GF-D8 (cell line): ENCODE results near the gene NDUFS3.
"Not testable (repeated sequence)": the region's sequence is repeated elsewhere in the genome, so short reads cannot be mapped to it uniquely, and the experiment has no call there.

ENCODE experiments used
- DNase-seq: peaks from one replicate; lab custom pipeline; 2025; lab: John Stamatoyannopoulos, UW

Gene NDUFS3

GRCh38 chr11:47578524-47579494, at the start of gene NDUFS3, which contains the start of gene KBTBD4:
Gene NDUFS3 (plus strand): TSS chr11:47579074. CDS start chr11:47579092, 18 bp downstream.
Gene KBTBD4 (minus strand): TSS chr11:47578970. CDS start chr11:47578951, 19 bp downstream.
- peak; percentile 3 for DNase-seq

- no peak for DNase-seq
Observed at GRCh38 chr11:47529951-47530350, 48.9 kb upstream of the NDUFS3 start.

DNA sequence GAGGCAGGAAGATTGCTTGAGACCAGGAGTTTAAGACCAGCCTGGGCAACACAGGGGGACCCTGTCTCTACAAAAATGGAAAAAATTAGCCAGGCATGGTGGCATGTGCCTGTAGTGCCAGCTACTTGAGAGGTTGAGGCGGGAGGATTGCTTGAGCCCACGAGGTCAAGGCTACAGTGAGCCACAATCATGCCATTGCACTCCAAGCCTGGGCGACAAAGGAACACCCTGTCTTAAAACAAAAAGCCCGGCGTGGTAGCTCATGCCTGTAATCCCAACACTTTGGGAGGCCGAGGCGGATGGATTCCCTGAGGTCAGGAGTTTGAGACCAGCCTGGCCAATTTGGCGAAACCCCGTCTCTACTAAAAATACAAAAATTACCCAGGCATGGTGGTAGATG, 48.2 kb upstream of the NDUFS3 start:
- DNase-seq = not testable (repeated sequence)

DNA sequence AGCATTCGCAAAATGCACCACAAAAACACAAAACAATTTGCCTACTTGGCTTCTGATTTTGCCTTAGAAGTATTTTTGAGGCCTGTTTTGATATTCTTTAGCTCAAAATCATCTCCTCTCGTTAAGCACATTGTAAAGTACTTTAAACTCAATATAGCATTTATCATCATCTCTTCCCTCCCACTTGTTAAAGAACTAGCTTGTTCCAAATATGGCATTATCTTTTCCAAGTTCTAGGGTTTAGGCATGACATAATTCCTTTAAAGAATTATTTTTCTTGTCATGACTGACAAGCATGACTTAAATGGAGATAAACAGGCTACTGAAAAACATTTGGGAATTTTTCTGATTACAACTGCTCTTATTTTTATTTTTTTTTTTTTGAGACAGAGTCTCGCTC, 47.2 kb upstream of the NDUFS3 start:
- no peak for DNase-seq

DNA sequence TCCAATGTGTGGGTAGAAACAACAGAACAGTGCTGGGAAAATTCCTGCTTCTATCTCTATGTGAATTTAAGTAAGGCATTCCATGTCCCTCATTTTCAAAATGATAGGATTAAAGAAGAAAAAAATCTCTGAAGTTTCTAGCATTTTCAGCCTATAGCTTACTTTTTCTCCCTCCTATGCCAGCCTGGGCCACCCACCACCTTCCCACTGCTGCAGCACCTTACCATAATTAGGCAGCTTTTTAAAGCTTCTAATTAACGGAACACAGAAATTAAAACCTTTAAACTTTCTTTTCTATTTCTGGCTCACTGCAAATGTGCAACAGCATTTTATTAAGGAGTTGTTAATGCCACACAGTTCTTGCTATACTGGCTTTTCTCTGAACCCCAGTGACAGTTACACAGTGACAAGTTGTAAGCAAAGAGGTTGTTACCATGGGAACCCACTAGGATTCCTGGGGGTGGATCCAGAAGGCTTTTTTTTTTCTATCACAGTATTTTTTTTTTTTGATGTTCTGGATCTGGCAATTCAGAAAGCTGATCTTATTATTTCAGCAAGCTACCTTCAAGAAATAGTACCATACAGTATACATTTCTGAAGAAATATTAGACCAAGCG, 46.2 kb upstream of the NDUFS3 start:
- no peak for DNase-seq

DNA sequence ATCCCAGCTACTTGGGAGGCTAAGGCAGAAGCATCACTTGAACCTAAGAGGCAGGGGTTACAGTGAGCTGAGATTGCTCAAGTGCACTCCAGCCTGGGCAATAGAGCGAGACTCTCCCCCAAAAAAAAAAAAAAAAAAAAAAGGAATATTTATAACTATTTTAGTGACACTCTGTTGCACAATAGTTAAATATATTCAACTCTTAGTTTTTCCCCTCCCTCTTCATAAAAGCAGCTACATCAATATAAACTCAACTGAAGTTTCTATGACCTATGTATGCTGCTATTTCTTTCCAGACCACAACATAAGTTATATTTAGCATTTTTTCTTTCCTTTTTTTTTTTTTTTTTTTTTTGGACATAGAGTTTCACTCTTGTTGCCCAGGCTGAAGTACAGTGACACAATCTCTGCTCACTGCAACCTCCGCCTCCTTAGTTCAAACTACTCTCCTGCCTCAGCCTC, 45.2 kb upstream of the NDUFS3 start:
- no peak for DNase-seq

DNA sequence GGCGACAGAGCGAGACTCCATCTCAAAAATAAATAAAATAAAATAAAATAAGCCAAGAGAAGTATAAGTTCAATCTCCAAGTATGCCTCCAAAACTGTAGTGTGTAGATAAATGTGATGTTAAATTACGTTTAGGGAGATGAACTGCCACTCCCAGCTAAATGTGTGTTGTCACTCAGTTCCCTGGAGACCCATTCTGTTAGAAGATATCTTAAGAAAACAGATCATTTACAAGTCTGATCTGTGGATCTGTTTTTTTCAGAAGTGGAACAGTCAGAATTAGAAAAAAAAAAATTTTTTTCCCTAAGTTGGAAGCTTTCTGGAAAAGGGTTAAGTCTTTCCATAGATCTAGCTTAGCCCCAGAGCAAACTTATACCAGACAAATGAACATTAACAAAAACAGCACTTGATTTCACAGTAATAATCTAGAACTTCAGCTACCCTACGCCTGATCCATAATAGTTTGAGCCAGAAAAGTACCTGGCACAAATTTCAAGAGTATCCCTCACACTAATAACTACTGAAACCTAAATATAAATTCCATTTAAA, 44.1 kb upstream of the NDUFS3 start:
- no peak for DNase-seq

DNA sequence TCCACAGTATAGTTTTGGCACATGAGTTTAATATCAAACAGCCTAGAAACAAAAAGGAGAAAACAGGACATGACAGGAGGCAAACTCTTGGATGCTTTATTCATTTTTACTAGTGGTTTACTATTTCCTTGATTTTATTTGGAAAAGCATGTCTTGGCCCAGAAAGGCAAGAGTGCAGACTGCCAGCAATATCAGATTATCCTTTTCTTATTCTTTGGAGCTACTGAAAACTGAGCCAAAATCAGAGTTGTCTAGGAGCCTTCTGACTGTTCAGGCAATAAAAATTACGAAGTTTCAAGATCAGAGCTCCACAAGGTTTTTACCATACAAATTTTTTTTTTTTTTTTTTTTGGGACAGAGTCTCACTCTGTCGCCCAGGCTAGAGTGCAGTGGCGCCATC, 42.0 kb upstream of the NDUFS3 start:
- DNase-seq = no peak

DNA sequence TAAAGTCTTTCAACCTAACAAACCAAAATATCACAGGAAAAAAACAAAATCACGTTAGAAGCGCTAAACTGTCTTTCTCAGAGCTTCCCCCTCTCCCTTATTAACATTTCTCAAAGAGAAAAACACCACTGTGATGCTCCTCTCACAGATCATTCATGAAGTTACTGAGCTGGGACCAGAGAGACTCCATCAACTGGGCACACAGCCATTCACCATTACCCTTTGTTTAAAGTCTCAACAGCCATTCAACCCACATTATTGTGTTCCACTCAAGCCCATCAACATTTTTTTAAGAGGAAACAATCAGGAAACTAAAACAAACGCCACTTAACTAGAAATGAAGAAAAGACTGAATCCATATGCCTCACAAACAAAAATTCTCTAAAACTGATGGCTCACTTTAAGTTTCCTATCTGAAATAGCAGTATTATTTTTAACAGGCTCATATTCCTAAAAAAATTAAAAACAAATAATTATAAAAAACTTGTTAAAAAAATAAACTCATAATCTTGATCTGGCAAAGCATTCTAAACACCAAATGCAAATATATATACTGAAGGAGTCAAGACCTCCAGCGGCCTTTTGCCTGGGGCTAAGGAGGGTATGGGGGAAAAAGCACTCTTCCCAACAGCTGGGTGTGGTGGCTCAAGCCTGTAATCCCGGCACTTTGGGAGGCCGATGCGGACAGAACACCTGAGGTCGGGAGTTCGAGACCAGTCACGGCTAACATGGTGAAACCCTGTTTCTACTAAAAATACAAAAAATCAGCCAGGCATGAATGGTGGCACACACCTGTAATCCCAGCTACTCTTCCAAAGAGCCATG, 39.9 kb upstream of the NDUFS3 start:
- DNase-seq = no peak

GRCh38 chr11:47539681-47540039, 39.2 kb upstream of the NDUFS3 start:
- no peak for DNase-seq

- no peak for DNase-seq
Observed at GRCh38 chr11:47541070-47541469, 37.8 kb upstream of the NDUFS3 start.

- no peak for DNase-seq
Observed at GRCh38 chr11:47545298-47545697, 33.6 kb upstream of the NDUFS3 start.

DNA sequence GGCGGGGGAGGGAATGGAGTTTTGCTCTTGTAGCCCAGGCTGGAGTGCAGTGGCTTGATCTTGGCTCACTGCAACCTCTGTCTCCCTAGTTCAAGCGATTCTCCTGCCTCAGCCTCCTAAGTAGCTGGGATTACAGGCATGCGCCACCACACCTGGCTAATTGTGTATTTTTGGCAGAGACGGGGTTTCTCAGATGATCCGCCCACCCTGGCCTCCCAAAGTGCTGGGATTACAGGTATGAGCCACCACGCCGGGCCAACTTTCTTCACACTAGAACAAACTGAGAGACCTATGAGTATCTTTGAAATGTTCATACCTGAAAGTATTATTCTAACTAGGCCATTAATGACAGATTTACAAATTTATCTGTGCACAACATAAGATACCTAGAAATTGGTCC, 32.6 kb upstream of the NDUFS3 start:
- DNase-seq = not testable (repeated sequence)

DNA sequence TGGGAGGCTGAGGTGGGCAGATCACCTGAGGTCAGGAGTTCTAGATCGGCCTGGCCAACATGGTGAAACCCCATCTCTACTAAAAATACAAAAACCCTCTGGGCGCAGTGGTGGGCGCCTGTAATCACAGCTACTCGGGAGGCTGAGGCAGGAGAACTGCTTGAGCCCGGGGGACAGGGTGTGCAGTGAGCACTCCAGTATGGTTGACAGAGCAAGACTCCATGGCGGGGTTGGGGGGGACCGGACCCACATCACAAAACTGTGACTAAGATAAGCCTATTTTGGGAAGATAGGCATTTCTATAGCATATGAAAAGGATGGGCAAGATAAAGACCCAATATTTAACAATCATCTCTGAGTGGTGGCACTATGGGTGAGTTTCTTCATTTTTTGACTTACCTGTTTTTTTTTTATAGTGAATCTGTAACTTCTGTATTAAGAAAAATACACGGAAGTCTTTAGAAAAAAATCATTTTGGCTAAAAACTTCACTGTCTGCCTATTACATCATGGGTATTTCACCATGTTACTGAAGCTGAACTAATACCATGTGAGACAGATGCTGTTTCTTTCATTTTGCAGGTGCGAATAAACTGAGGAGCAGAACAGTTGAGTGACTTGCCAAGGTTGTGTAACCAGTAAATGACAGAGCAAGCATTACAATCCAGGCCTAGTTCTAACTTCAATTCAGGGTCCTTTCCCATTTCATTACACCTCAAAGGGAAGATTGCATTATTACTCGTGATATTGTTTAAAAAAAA, 28.4 kb upstream of the NDUFS3 start:
- DNase-seq = no peak

GRCh38 chr11:47551086-47551485, 27.8 kb upstream of the NDUFS3 start:
- no peak for DNase-seq

- no peak for DNase-seq
Observed at GRCh38 chr11:47552056-47552565, 26.8 kb upstream of the NDUFS3 start.

DNA sequence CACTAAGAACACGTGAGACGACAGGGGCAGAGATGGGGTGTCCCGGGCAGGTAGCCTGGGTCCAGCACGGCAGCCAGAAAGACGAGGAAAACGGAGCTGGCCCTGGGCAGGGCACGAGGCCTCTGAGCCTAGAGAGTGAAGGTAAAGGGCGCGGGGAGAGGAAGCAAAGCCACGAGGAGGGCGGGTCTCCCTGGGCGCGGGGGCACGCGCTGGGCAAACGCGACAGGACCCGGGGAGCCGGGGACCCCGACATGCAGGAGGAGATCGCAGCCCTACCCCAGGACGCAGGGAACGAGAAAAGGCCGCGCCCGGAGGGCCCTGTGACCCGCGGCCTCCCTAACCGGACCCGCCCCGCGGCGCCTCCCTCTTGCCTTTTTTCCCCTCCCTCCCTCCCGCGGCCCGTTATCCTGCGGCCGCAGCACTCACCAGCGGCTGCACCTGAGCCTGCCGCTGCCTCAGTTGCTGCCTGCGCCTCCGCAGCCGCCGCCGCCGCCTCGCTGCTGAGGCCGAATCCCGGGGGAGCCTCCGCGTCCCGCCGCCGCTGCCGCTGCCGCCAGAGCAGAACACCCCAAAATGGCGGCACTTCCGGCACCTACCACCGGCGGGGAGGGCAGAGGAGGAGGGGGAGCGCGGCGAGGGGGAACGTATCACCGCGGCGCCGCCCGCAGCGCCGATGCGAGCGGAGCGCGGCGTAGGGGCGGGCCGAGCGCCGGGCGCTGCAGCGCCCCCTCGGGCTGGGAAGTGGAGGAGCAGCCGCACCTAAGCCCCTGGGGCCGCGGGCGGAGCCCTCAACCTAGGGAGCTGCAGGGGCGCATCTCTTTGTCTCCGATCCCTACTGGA, 26.1 kb upstream of the NDUFS3 start, which contains the start of gene CELF1:
CELF1 (minus strand) TSS at position 567 of the 840 bp plus-strand sequence. CDS start 53,609 bp downstream, outside the sequence.
- DNase-seq = peak; percentile 48

DNA sequence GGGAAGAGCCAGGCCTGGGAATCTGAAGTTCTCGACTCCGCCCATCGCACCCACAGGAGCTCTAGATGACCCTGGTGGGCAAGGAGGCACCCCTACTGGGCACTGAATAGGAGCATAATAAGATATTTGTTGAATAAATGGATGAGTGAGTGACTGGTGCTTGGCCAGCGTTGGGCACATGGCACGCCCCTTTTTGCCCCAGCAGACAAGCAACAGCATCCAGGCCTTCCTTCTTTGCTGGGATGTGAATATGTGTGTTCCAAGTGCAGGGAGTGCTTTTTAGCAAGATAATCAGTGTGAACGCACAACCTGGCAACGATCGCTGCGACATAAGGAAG, 25.5 kb upstream of the NDUFS3 start:
- no peak for DNase-seq

GRCh38 chr11:47557004-47557403, 21.9 kb upstream of the NDUFS3 start:
- DNase-seq = not testable (repeated sequence)

GRCh38 chr11:47558695-47559094, 20.2 kb upstream of the NDUFS3 start:
- DNase-seq = no peak
